Endothelial cell of umbilical vein (primary cell): ENCODE measurements around the gene TTLL5. TPM values are rescaled to one million over a fixed set of nuclear protein-coding genes. Genes with fewer than 3 reads are reported as not detected.

Source experiments
- BruUV-seq: library from RNA; stranded (reverse); fragments of 400-500 nt; replicated peaks from 2 replicates; lab custom pipeline; 2021; lab: Mats Ljungman, UMichigan
- CTCF ChIA-PET: fragments of 300-600, 350-600 bp; sonication (Branson Sonifier 250); formaldehyde crosslinking; loops from one replicate; lab custom pipeline; 2021; ENCODE audit warnings: antibody characterized with exemption, inconsistent platforms; lab: Charles Lee
- POLR2A ChIA-PET: fragments of 300-600, 350-600 bp; sonication (Branson Sonifier 250); formaldehyde crosslinking; loops from one replicate; lab custom pipeline; 2021; ENCODE audit warnings: antibody characterized with exemption, inconsistent platforms; lab: Charles Lee
- DNase-seq: peaks from one replicate; pipeline ENCODE4 v3.0.0-alpha.2; 2011; ENCODE audit warnings: low read depth, low spot score
- FAIRE-seq: peaks from 2 replicates; lab custom pipeline; 2011; peaks lifted over from hg19 to GRCh38; lab: Jason Lieb, UNC
- H2AFZ ChIP-seq: 2 replicates; pipeline ENCODE4 v1.6.0; 2012; ENCODE audit warnings: low read depth, low read length, control low read depth, inconsistent platforms
- H3K27ac ChIP-seq: 2 replicates; pipeline ENCODE4 v1.5.1; 2011; ENCODE audit warnings: low read depth, mild to moderate bottlenecking, control low read depth, low read length, moderate library complexity; ENCODE audit not compliant: insufficient read depth
- H3K27me3 ChIP-seq, 2 experiments: 2 replicates each; pipeline versions ENCODE4 v1.6.0 to v1.6.1; 2011; ENCODE audit warnings: low read length in 2 of 2, mixed read lengths in 1 of 2; ENCODE audit not compliant: control insufficient read depth in 2 of 2, insufficient read depth in 2 of 2
- H3K36me3 ChIP-seq, 2 experiments: 2 replicates in 1 of 2; 3 replicates in 1 of 2; pipeline ENCODE4 v1.5.1; 2011; ENCODE audit warnings: low read length in 2 of 2, mild to moderate bottlenecking in 1 of 2, moderate library complexity in 1 of 2; ENCODE audit not compliant: control insufficient read depth in 2 of 2, insufficient read depth in 2 of 2; ENCODE audit errors: extremely low read depth in 1 of 2
- H3K4me1 ChIP-seq: 3 replicates; pipeline ENCODE4 v1.5.1; 2011; ENCODE audit warnings: mild to moderate bottlenecking, low read length; ENCODE audit not compliant: control insufficient read depth, insufficient read depth; ENCODE audit errors: extremely low read depth
- H3K4me2 ChIP-seq: 2 replicates; pipeline ENCODE4 v1.6.1; 2011; ENCODE audit warnings: low read length, control low read depth, mixed read lengths; ENCODE audit not compliant: insufficient read depth
- H3K4me3 ChIP-seq, 3 experiments: fragments of 200-600 bp in 1 of 3; sonication (generic), shearing (Covaris generic) in 1 of 3; replicated peaks in 1 of 3; 2 replicates each; pipeline ENCODE4 v1.5.1; 2011 to 2016; ENCODE audit warnings: control low read depth in 3 of 3, low read length in 3 of 3, mild to moderate bottlenecking in 2 of 3, inconsistent platforms in 1 of 3, low read depth in 1 of 3, moderate library complexity in 1 of 3; ENCODE audit not compliant: insufficient read depth in 1 of 3
- H3K79me2 ChIP-seq: 2 replicates; pipeline ENCODE4 v1.6.0; 2012; ENCODE audit warnings: low read length, inconsistent platforms; ENCODE audit not compliant: control insufficient read depth, insufficient read depth
- H3K9ac ChIP-seq: replicated peaks from 2 replicates; pipeline ENCODE3; 2011; ENCODE audit warnings: low read length, control low read depth; ENCODE audit not compliant: insufficient read depth; ENCODE audit errors: extremely low read depth
- H3K9me1 ChIP-seq: replicated peaks from 3 replicates; pipeline ENCODE4 v1.6.0; 2011; ENCODE audit warnings: mild to moderate bottlenecking, low read length; ENCODE audit not compliant: control insufficient read depth, insufficient read depth; ENCODE audit errors: extremely low read depth
- H3K9me3 ChIP-seq: replicated peaks from 2 replicates; pipeline ENCODE4 v1.5.1; 2012; ENCODE audit warnings: low read length, inconsistent platforms; ENCODE audit not compliant: control insufficient read depth, insufficient read depth
- H4K20me1 ChIP-seq: replicated peaks from 2 replicates; pipeline ENCODE3; 2011; ENCODE audit warnings: mild to moderate bottlenecking, low read length; ENCODE audit not compliant: control insufficient read depth, insufficient read depth; ENCODE audit errors: extremely low read depth
- CTCF ChIP-seq, 2 donors: IDR thresholded peaks; 1 replicate in 1 of 2; 2 replicates in 1 of 2; pipeline ENCODE4 v1.5.1; 2011; ENCODE audit warnings: low read length in 2 of 2, mild to moderate bottlenecking in 2 of 2, moderate library complexity in 2 of 2, control low read depth in 1 of 2, inconsistent platforms in 1 of 2, low read depth in 1 of 2; ENCODE audit not compliant: insufficient read depth in 1 of 2; ENCODE audit errors: extremely low read depth in 1 of 2
- EZH2 ChIP-seq: IDR thresholded peaks from 2 replicates; pipeline ENCODE4 v1.6.1; 2012; ENCODE audit warnings: borderline replicate concordance, low read depth, mild to moderate bottlenecking, moderate library complexity, low read length, inconsistent platforms; ENCODE audit not compliant: severe bottlenecking
- FOS ChIP-seq: IDR thresholded peaks from 2 replicates; pipeline ENCODE4 v1.6.1; 2011; ENCODE audit warnings: mild to moderate bottlenecking, low read length, moderate library complexity, borderline replicate concordance; ENCODE audit not compliant: insufficient read depth
- GATA2 ChIP-seq: IDR thresholded peaks from 2 replicates; pipeline ENCODE4 v1.7.0; 2011; ENCODE audit warnings: low read depth, mild to moderate bottlenecking, moderate library complexity, mixed read lengths, low read length; ENCODE audit not compliant: insufficient read length, insufficient read depth
- JUN ChIP-seq: IDR thresholded peaks from 2 replicates; pipeline ENCODE4 v1.6.1; 2011; ENCODE audit warnings: borderline replicate concordance, low read depth; ENCODE audit not compliant: insufficient read length, insufficient read depth
- MAX ChIP-seq: IDR thresholded peaks from 2 replicates; pipeline ENCODE4 v1.6.1; 2011; ENCODE audit not compliant: insufficient read depth, insufficient read length
- MYC ChIP-seq: IDR thresholded peaks from one replicate; pipeline ENCODE4 v1.6.1; 2011; ENCODE audit warnings: mild to moderate bottlenecking, low read depth, low read length
- POLR2A ChIP-seq: IDR thresholded peaks from 2 replicates; pipeline ENCODE4 v1.6.1; 2012; ENCODE audit warnings: low read depth, mild to moderate bottlenecking, control low read depth, low read length
- POLR2AphosphoS5 ChIP-seq: IDR thresholded peaks from 2 replicates; pipeline ENCODE4 v1.6.1; 2012; ENCODE audit warnings: low read depth, mild to moderate bottlenecking, control low read depth, low read length, moderate library complexity; ENCODE audit not compliant: insufficient read depth
- dilution Hi-C: fragments of 300-500 bp; cut with MboI; formaldehyde crosslinking; loops from one replicate; pipeline ENCODE4 v1.15.0; 2019; ENCODE audit warnings: low sequenced_read_pairs; ENCODE audit not compliant: extremely low pct_ligation_motif_present
- intact Hi-C: fragments of 100-400 bp; cut with micrococcal nuclease; formaldehyde crosslinking; loops from one replicate; pipeline ENCODE4 v1.10.0; 2022
- polyA plus RNA-seq, 4 experiments: library from polyadenylated mRNA; depleted of rRNA in 3 of 4; stranded (reverse) in 3 of 4; unstranded in 1 of 4; fragments of >200 nt; gene quantifications; 2 replicates each; pipeline versions ENCODE4 v1.2.1 to v1.2.3, GENCODE V29; 2011 to 2012; ENCODE audit warnings: missing spikeins in 1 of 4
- total RNA-seq: library from RNA; stranded (reverse); gene quantifications from 2 replicates; pipeline ENCODE4 v1.2.3, GENCODE V29; 2021

The TTLL5 gene
- total and polyA plus RNA-seq, 2 donors (not counting 3 experiments of a cell fraction or from before 2014, with no cell fraction given) = 33.2 to 93.6 TPM

- intact Hi-C loops = loop anchor here (2.0 kb wide), 1 partner anchor 30 kb away; no protein-coding TSS in a partner anchor
- peak; percentile 61 for DNase-seq
- no peak for TF ChIP-seq JUN
- no peak for TF ChIP-seq MYC
- no peak for TF ChIP-seq POLR2AphosphoS5
- no peak for TF ChIP-seq FOS
- dilution Hi-C loops = no loop called here
- BruUV-seq = no TSS peak
- H3K27ac ChIP-seq = no peak overlapping the region
- H2AFZ ChIP-seq = no peak overlapping the region
- H3K4me2 ChIP-seq = peak overlapping the region; percentile 3
- H3K9ac ChIP-seq = no peak overlapping the region
- no peaks in the 10 kb centered on the region for H3K27me3 ChIP-seq
- no peaks in the 10 kb centered on the region for H3K36me3 ChIP-seq
- H3K9me1 ChIP-seq = no peaks in the 10 kb centered on the region
- FAIRE-seq = peak; percentile 40
- POLR2A ChIA-PET = no interaction called here
- H3K4me3 ChIP-seq = no peak overlapping the region
- H3K9me3 ChIP-seq = no peaks in the 10 kb centered on the region
- CTCF ChIA-PET = interaction anchor here (1.0 to 9.2 kb wide), 3 partner anchors 10 to 83 kb away, joined by 3 to 86 read pairs (median 3); no protein-coding TSS in a partner anchor
- peaks cover 12% of the 10 kb centered on the region for H3K4me1 ChIP-seq
- H3K79me2 ChIP-seq = no peaks in the 10 kb centered on the region
- no peaks in the 10 kb centered on the region for H4K20me1 ChIP-seq
Observed at GRCh38 chr14:75896341-75896740, 235.3 kb downstream of the TTLL5 start.

- BruUV-seq = no TSS peak
- intact Hi-C loops = loop anchor here (10.0 kb wide), 1 partner anchor 480 kb away; no protein-coding TSS in a partner anchor
- CTCF ChIA-PET = interaction anchor here (3.7 to 5.1 kb wide), 2 partner anchors 9 to 111 kb away, joined by 52 to 86 read pairs; no protein-coding TSS in a partner anchor
- dilution Hi-C loops = no loop called here
- H3K9me1 ChIP-seq = no peaks in the 10 kb centered on the region
- H3K27me3 ChIP-seq = no peaks in the 10 kb centered on the region
- no peak overlapping the region for H3K4me3 ChIP-seq
- DNase-seq (no peak), FAIRE-seq (no peak)
- peaks cover 3% of the 10 kb centered on the region for H3K4me1 ChIP-seq
- no peak overlapping the region for H2AFZ ChIP-seq
- no peaks in the 10 kb centered on the region for H3K9me3 ChIP-seq
- no peaks in the 10 kb centered on the region for H4K20me1 ChIP-seq
- H3K4me2 ChIP-seq = no peak overlapping the region
- TF ChIP-seq POLR2AphosphoS5 = no peak
- TF ChIP-seq JUN = no peak
- no peak for TF ChIP-seq GATA2
- no peak for TF ChIP-seq MAX
- no peak for TF ChIP-seq MYC
- no peak for TF ChIP-seq POLR2A
- no peak for TF ChIP-seq EZH2
- TF ChIP-seq FOS = no peak
- no peak for TF ChIP-seq CTCF (IDR thresholded peaks at IDR 0.05; ENCODE audit: extremely low read depth in 1 of 2, insufficient read depth in 1 of 2, low read depth in 1 of 2, low read length in 2 of 2)
- H3K79me2 ChIP-seq = no peaks in the 10 kb centered on the region
- peaks cover 0 to 7% of the 10 kb centered on the region in 2 experiments for H3K36me3 ChIP-seq
- no peak overlapping the region for H3K9ac ChIP-seq
- POLR2A ChIA-PET = no interaction called here
- H3K27ac ChIP-seq = no peak overlapping the region
Observed at GRCh38 chr14:75904311-75904710, 243.3 kb downstream of the TTLL5 start.
